ENCODE results near the gene ABCA12. TPM values are rescaled to one million over a fixed set of nuclear protein-coding genes. Genes with fewer than 3 reads are reported as not detected.

Gene ABCA12
- total and polyA plus RNA-seq, 9 of the 15 experiments (the other 6 are each of a cell fraction or from before 2014, with no cell fraction given) = 0.02 to 0.03 TPM; not detected in 7

GRCh38 chr2:215083146-215083545, 55.3 kb downstream of the ABCA12 start (continued):
- TF ChIP-seq, protein P1, sequence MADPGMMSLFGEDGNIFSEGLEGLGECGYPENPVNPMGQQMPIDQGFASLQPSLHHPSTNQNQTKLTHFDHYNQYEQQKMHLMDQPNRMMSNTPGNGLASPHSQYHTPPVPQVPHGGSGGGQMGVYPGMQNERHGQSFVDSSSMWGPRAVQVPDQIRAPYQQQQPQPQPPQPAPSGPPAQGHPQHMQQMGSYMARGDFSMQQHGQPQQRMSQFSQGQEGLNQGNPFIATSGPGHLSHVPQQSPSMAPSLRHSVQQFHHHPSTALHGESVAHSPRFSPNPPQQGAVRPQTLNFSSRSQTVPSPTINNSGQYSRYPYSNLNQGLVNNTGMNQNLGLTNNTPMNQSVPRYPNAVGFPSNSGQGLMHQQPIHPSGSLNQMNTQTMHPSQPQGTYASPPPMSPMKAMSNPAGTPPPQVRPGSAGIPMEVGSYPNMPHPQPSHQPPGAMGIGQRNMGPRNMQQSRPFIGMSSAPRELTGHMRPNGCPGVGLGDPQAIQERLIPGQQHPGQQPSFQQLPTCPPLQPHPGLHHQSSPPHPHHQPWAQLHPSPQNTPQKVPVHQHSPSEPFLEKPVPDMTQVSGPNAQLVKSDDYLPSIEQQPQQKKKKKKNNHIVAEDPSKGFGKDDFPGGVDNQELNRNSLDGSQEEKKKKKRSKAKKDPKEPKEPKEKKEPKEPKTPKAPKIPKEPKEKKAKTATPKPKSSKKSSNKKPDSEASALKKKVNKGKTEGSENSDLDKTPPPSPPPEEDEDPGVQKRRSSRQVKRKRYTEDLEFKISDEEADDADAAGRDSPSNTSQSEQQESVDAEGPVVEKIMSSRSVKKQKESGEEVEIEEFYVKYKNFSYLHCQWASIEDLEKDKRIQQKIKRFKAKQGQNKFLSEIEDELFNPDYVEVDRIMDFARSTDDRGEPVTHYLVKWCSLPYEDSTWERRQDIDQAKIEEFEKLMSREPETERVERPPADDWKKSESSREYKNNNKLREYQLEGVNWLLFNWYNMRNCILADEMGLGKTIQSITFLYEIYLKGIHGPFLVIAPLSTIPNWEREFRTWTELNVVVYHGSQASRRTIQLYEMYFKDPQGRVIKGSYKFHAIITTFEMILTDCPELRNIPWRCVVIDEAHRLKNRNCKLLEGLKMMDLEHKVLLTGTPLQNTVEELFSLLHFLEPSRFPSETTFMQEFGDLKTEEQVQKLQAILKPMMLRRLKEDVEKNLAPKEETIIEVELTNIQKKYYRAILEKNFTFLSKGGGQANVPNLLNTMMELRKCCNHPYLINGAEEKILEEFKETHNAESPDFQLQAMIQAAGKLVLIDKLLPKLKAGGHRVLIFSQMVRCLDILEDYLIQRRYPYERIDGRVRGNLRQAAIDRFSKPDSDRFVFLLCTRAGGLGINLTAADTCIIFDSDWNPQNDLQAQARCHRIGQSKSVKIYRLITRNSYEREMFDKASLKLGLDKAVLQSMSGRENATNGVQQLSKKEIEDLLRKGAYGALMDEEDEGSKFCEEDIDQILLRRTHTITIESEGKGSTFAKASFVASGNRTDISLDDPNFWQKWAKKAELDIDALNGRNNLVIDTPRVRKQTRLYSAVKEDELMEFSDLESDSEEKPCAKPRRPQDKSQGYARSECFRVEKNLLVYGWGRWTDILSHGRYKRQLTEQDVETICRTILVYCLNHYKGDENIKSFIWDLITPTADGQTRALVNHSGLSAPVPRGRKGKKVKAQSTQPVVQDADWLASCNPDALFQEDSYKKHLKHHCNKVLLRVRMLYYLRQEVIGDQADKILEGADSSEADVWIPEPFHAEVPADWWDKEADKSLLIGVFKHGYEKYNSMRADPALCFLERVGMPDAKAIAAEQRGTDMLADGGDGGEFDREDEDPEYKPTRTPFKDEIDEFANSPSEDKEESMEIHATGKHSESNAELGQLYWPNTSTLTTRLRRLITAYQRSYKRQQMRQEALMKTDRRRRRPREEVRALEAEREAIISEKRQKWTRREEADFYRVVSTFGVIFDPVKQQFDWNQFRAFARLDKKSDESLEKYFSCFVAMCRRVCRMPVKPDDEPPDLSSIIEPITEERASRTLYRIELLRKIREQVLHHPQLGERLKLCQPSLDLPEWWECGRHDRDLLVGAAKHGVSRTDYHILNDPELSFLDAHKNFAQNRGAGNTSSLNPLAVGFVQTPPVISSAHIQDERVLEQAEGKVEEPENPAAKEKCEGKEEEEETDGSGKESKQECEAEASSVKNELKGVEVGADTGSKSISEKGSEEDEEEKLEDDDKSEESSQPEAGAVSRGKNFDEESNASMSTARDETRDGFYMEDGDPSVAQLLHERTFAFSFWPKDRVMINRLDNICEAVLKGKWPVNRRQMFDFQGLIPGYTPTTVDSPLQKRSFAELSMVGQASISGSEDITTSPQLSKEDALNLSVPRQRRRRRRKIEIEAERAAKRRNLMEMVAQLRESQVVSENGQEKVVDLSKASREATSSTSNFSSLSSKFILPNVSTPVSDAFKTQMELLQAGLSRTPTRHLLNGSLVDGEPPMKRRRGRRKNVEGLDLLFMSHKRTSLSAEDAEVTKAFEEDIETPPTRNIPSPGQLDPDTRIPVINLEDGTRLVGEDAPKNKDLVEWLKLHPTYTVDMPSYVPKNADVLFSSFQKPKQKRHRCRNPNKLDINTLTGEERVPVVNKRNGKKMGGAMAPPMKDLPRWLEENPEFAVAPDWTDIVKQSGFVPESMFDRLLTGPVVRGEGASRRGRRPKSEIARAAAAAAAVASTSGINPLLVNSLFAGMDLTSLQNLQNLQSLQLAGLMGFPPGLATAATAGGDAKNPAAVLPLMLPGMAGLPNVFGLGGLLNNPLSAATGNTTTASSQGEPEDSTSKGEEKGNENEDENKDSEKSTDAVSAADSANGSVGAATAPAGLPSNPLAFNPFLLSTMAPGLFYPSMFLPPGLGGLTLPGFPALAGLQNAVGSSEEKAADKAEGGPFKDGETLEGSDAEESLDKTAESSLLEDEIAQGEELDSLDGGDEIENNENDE (IDR thresholded peaks at IDR 0.05; ENCODE audit: low read depth, low read length) = no peak
- no peak for TF ChIP-seq ZNF717 (CRISPR knock-in tag; IDR thresholded peaks at IDR 0.05)
